ENCODE measurements around the gene SACS. TPM values are rescaled to one million over a fixed set of nuclear protein-coding genes. Genes with fewer than 3 reads are reported as not detected.

SACS gene
- total and polyA plus RNA-seq, 2 donors (not counting 3 experiments of a cell fraction or from before 2014, with no cell fraction given): 14.8 to 72.7 TPM

- CTCF ChIA-PET: interaction anchor here (1.0 kb wide), 1 partner anchor 37 kb away, joined by 3 read pairs; no protein-coding TSS in a partner anchor
- DNase-seq (ENCODE audit: low read depth, low spot score): no peak
- no TSS peak for BruUV-seq (replicated peaks)
Observed at GRCh38 chr13:23386533-23386932, 47.0 kb downstream of the SACS start.

GRCh38 chr13:23385931-23386330 is 47.6 kb downstream of the SACS start:
- no peak for FAIRE-seq

More at GRCh38 chr13:23386533-23386932, 47.0 kb downstream of the SACS start:
- Histone ChIP-seq H3K27ac (ENCODE audit: insufficient read depth, low read depth, low read length) (no peak overlapping the region), H3K9ac (replicated peaks; ENCODE audit: extremely low read depth, insufficient read depth, low read length) (no peak overlapping the region), H3K27me3 (ENCODE audit: control insufficient read depth in 2 of 2, insufficient read depth in 2 of 2, low read length in 2 of 2) (no peaks in the 10 kb centered on the region), H3K79me2 (ENCODE audit: control insufficient read depth, insufficient read depth, low read length) (no peaks in the 10 kb centered on the region), H3K4me1 (ENCODE audit: control insufficient read depth, extremely low read depth, insufficient read depth, low read length) (peaks cover 4% of the 10 kb centered on the region), H3K4me2 (ENCODE audit: insufficient read depth, low read length) (no peak overlapping the region), H3K9me3 (replicated peaks; ENCODE audit: control insufficient read depth, insufficient read depth, low read length) (no peaks in the 10 kb centered on the region), H3K4me3 (replicated peaks in 1 of 3; ENCODE audit: insufficient read depth in 1 of 3, low read depth in 1 of 3, low read length in 3 of 3) (no peak overlapping the region), H3K9me1 (replicated peaks; ENCODE audit: control insufficient read depth, extremely low read depth, insufficient read depth, low read length) (no peaks in the 10 kb centered on the region), H3K36me3 (ENCODE audit: control insufficient read depth in 2 of 2, extremely low read depth in 1 of 2, insufficient read depth in 2 of 2, low read length in 2 of 2) (no peaks in the 10 kb centered on the region), H2AFZ (ENCODE audit: low read depth, low read length) (no peak overlapping the region), H4K20me1 (replicated peaks; ENCODE audit: control insufficient read depth, extremely low read depth, insufficient read depth, low read length) (no peaks in the 10 kb centered on the region)
- FAIRE-seq: no peak
- intact Hi-C loops (cut with micrococcal nuclease) (no loop called here), dilution Hi-C loops (cut with MboI; ENCODE audit: extremely low pct_ligation_motif_present, low sequenced_read_pairs) (no loop called here)
- POLR2A ChIA-PET: no interaction called here
- TF ChIP-seq EZH2 (IDR thresholded peaks at IDR 0.05; ENCODE audit: borderline replicate concordance, low read depth, low read length, severe bottlenecking) (no peak), CTCF (IDR thresholded peaks at IDR 0.05; ENCODE audit: extremely low read depth in 1 of 2, insufficient read depth in 1 of 2, low read depth in 1 of 2, low read length in 2 of 2) (no peak)

More at GRCh38 chr13:23385931-23386330, 47.6 kb downstream of the SACS start:
- no peaks in the 10 kb centered on the region for H3K36me3 ChIP-seq (ENCODE audit: control insufficient read depth in 2 of 2, extremely low read depth in 1 of 2, insufficient read depth in 2 of 2, low read length in 2 of 2)
- CTCF ChIA-PET: interaction anchor here (1.0 kb wide), 1 partner anchor 38 kb away, joined by 3 read pairs; no protein-coding TSS in a partner anchor
- no peak overlapping the region for H3K27ac ChIP-seq (ENCODE audit: insufficient read depth, low read depth, low read length)
- DNase-seq (ENCODE audit: low read depth, low spot score): no peak
- no peaks in the 10 kb centered on the region for H3K9me1 ChIP-seq (replicated peaks; ENCODE audit: control insufficient read depth, extremely low read depth, insufficient read depth, low read length)
- POLR2A ChIA-PET: no interaction called here
- H3K79me2 ChIP-seq (ENCODE audit: control insufficient read depth, insufficient read depth, low read length): no peaks in the 10 kb centered on the region
- no peak overlapping the region for H3K9ac ChIP-seq (replicated peaks; ENCODE audit: extremely low read depth, insufficient read depth, low read length)
- H2AFZ ChIP-seq (ENCODE audit: low read depth, low read length): no peak overlapping the region
- H3K4me1 ChIP-seq (ENCODE audit: control insufficient read depth, extremely low read depth, insufficient read depth, low read length): peaks cover 4% of the 10 kb centered on the region
- no TSS peak for BruUV-seq (replicated peaks)
- no peaks in the 10 kb centered on the region for H3K27me3 ChIP-seq (ENCODE audit: control insufficient read depth in 2 of 2, insufficient read depth in 2 of 2, low read length in 2 of 2)
- TF ChIP-seq MAX (IDR thresholded peaks at IDR 0.05; ENCODE audit: insufficient read depth, insufficient read length) (no peak), JUN (IDR thresholded peaks at IDR 0.05; ENCODE audit: borderline replicate concordance, insufficient read depth, insufficient read length, low read depth) (no peak), FOS (IDR thresholded peaks at IDR 0.05; ENCODE audit: borderline replicate concordance, insufficient read depth, low read length) (no peak), MYC (IDR thresholded peaks at IDR 0.05; ENCODE audit: low read depth, low read length) (no peak), EZH2 (IDR thresholded peaks at IDR 0.05; ENCODE audit: borderline replicate concordance, low read depth, low read length, severe bottlenecking) (no peak), CTCF (IDR thresholded peaks at IDR 0.05; ENCODE audit: extremely low read depth in 1 of 2, insufficient read depth in 1 of 2, low read depth in 1 of 2, low read length in 2 of 2) (no peak), POLR2A (IDR thresholded peaks at IDR 0.05; ENCODE audit: low read depth, low read length) (no peak), POLR2AphosphoS5 (IDR thresholded peaks at IDR 0.05; ENCODE audit: insufficient read depth, low read depth, low read length) (no peak), GATA2 (IDR thresholded peaks at IDR 0.05; ENCODE audit: insufficient read depth, insufficient read length, low read depth, low read length) (no peak)
- no peak overlapping the region for H3K4me2 ChIP-seq (ENCODE audit: insufficient read depth, low read length)
- dilution Hi-C loops (cut with MboI; ENCODE audit: extremely low pct_ligation_motif_present, low sequenced_read_pairs): no loop called here
- intact Hi-C loops (cut with micrococcal nuclease): no loop called here
- no peaks in the 10 kb centered on the region for H4K20me1 ChIP-seq (replicated peaks; ENCODE audit: control insufficient read depth, extremely low read depth, insufficient read depth, low read length)
- no peak overlapping the region for H3K4me3 ChIP-seq (replicated peaks in 1 of 3; ENCODE audit: insufficient read depth in 1 of 3, low read depth in 1 of 3, low read length in 3 of 3)
- no peaks in the 10 kb centered on the region for H3K9me3 ChIP-seq (replicated peaks; ENCODE audit: control insufficient read depth, insufficient read depth, low read length)
